HCT116 (cell line): ENCODE results near the gene LRRC4C. TPM values are rescaled to one million over a fixed set of nuclear protein-coding genes. Genes with fewer than 3 reads are reported as not detected.

Experiments used
- ATAC-seq: fragments of 200-7000 bp; cut with Tn5 transposase; 2 replicates; pipeline ENCODE4 v1.9.1; 2020; ENCODE audit warnings: mild to moderate bottlenecking, moderate library complexity
- BruUV-seq: library from RNA; stranded (reverse); fragments of 400-500 nt; replicated peaks from 2 replicates; lab custom pipeline; 2021; lab: Mats Ljungman, UMichigan
- CTCF ChIA-PET: fragments of 300-600 bp; sonication (Branson Sonifier 250); formaldehyde crosslinking; loops from one replicate; lab custom pipeline; 2021; ENCODE audit warnings: antibody characterized with exemption; lab: Charles Lee
- POLR2A ChIA-PET: fragments of 300-600, 350-600 bp; sonication (Branson Sonifier 250); formaldehyde crosslinking; loops from one replicate; lab custom pipeline; 2021; ENCODE audit warnings: antibody characterized with exemption; lab: Charles Lee
- RAD21 ChIA-PET, 2 experiments: fragments of 300-600 bp; sonication (Branson Sonifier 250); formaldehyde crosslinking; loops; one replicate each; lab custom pipeline; 2023; ENCODE audit warnings: low total read pairs in 2 of 2; ENCODE audit not compliant: uncharacterized antibody in 2 of 2, unreplicated experiment in 2 of 2, low non-redundant PET in 1 of 2; lab: Charles Lee
- DNase-seq: peaks from one replicate; pipeline ENCODE4 v3.0.0-alpha.2; 2010; ENCODE audit warnings: low read depth, low spot score
- H2AFZ ChIP-seq: fragments of 200-600 bp; shearing (Covaris generic), sonication (generic); 2 replicates; pipeline ENCODE4 v1.6.1; 2017; ENCODE audit warnings: low read depth, mixed run types, mixed read lengths, antibody characterized with exemption, low read length; ENCODE audit not compliant: poor library complexity, severe bottlenecking
- H3K27ac ChIP-seq: 2 replicates; pipeline ENCODE4 v1.5.1; 2012; ENCODE audit warnings: low read depth, low read length
- H3K27me3 ChIP-seq: fragments of 200-600 bp; sonication (generic); 2 replicates; pipeline ENCODE4 v1.6.1; 2016; ENCODE audit warnings: mixed run types, low read length, mixed read lengths; ENCODE audit not compliant: insufficient read depth
- H3K36me3 ChIP-seq, 2 experiments: fragments of 200-500 bp in 1 of 2; fragments of 200-600 bp in 1 of 2; sonication (Bioruptor generic) in 1 of 2; sonication (generic) in 1 of 2; 2 replicates each; pipeline versions ENCODE4 v1.5.1 to v1.6.1; 2014 to 2016; ENCODE audit warnings: low read length in 2 of 2, inconsistent platforms in 1 of 2, mixed read lengths in 1 of 2, mixed run types in 1 of 2; ENCODE audit not compliant: insufficient read depth in 2 of 2, control insufficient read depth in 1 of 2
- H3K4me1 ChIP-seq, 2 experiments: fragments of 200-600 bp in 1 of 2; sonication (generic) in 1 of 2; 2 replicates each; pipeline versions ENCODE4 v1.5.1 to v1.6.1; 2012 to 2017; ENCODE audit warnings: low read length in 2 of 2, inconsistent platforms in 1 of 2, mild to moderate bottlenecking in 1 of 2, mixed read lengths in 1 of 2, mixed run types in 1 of 2, moderate library complexity in 1 of 2; ENCODE audit not compliant: insufficient read depth in 2 of 2, control insufficient read depth in 1 of 2
- H3K4me2 ChIP-seq: fragments of 200-600 bp; sonication (generic); 2 replicates; pipeline ENCODE4 v1.6.1; 2017; ENCODE audit warnings: mixed run types, low read length, mixed read lengths
- H3K4me3 ChIP-seq, 2 experiments: fragments of 200-600 bp in 1 of 2; sonication (generic) in 1 of 2; replicated peaks in 1 of 2; 2 replicates each; pipeline ENCODE4 v1.5.1; 2011 to 2016; ENCODE audit warnings: low read length in 2 of 2, control low read depth in 1 of 2, low read depth in 1 of 2, mild to moderate bottlenecking in 1 of 2, mixed read lengths in 1 of 2, mixed run types in 1 of 2
- H3K79me2 ChIP-seq: fragments of 200-600 bp; sonication (generic); 2 replicates; pipeline ENCODE4 v1.6.1; 2017; ENCODE audit warnings: mild to moderate bottlenecking, mixed run types, low read length, moderate library complexity, mixed read lengths; ENCODE audit not compliant: insufficient read depth
- H3K9ac ChIP-seq: fragments of 200-600 bp; sonication (generic); 2 replicates; pipeline ENCODE4 v1.6.1; 2016; ENCODE audit warnings: low read length, mixed read lengths
- H3K9me2 ChIP-seq: fragments of 200-600 bp; sonication (generic), shearing (Covaris generic); 2 replicates; pipeline ENCODE4 v1.6.1; 2017; ENCODE audit warnings: mixed run types, mild to moderate bottlenecking, moderate library complexity; ENCODE audit not compliant: insufficient read depth
- H3K9me3 ChIP-seq, 2 experiments: fragments of 200-500 bp in 1 of 2; fragments of 200-600 bp in 1 of 2; sonication (Bioruptor generic) in 1 of 2; sonication (generic) in 1 of 2; 2 replicates each; pipeline ENCODE4 v1.6.1; 2014 to 2017; ENCODE audit warnings: low read length in 2 of 2, mixed read lengths in 2 of 2, inconsistent platforms in 1 of 2, low read depth in 1 of 2, mild to moderate bottlenecking in 1 of 2, mixed run types in 1 of 2, moderate library complexity in 1 of 2; ENCODE audit not compliant: control insufficient read depth in 1 of 2, insufficient read depth in 1 of 2
- H4K20me1 ChIP-seq: fragments of 200-600 bp; sonication (generic), shearing (Covaris generic); 2 replicates; pipeline ENCODE4 v1.6.1; 2017; ENCODE audit warnings: mixed run types, mild to moderate bottlenecking, moderate library complexity; ENCODE audit not compliant: insufficient read depth
- CBX3 ChIP-seq: IDR thresholded peaks from 2 replicates; pipeline ENCODE4 v1.6.1; 2012; ENCODE audit warnings: low read depth
- EGR1 ChIP-seq: IDR thresholded peaks from 2 replicates; pipeline ENCODE4 v1.6.1; 2012; ENCODE audit warnings: low read depth
- ELF1 ChIP-seq: IDR thresholded peaks from 2 replicates; pipeline ENCODE4 v1.6.1; 2012; ENCODE audit warnings: low read depth, borderline replicate concordance
- EZH2phosphoT487 ChIP-seq: fragments of 200-600 bp; IDR thresholded peaks from 2 replicates; pipeline ENCODE4 v1.6.1; 2018; ENCODE audit warnings: antibody characterized with exemption, borderline replicate concordance
- FOSL1 ChIP-seq: IDR thresholded peaks from 2 replicates; pipeline ENCODE4 v1.6.1; 2012; ENCODE audit warnings: low read depth
- SIN3A ChIP-seq: IDR thresholded peaks from 2 replicates; pipeline ENCODE4 v1.6.1; 2012; ENCODE audit warnings: low read depth
- SP1 ChIP-seq: IDR thresholded peaks from 2 replicates; pipeline ENCODE4 v1.6.1; 2012; ENCODE audit warnings: low read depth
- SRF ChIP-seq: IDR thresholded peaks from 2 replicates; pipeline ENCODE4 v1.6.1; 2012; ENCODE audit warnings: low read depth
- TCF7L2 ChIP-seq: IDR thresholded peaks from 2 replicates; pipeline ENCODE4 v1.7.0; 2011; ENCODE audit warnings: borderline replicate concordance, inconsistent platforms; ENCODE audit not compliant: insufficient read depth, insufficient read length; ENCODE audit errors: extremely low read depth
- YY1 ChIP-seq: IDR thresholded peaks from 2 replicates; pipeline ENCODE4 v1.6.1; 2011; ENCODE audit warnings: low read length, low read depth, moderate library complexity, mild to moderate bottlenecking; ENCODE audit not compliant: insufficient replicate concordance; ENCODE audit errors: extremely low read depth
- ZNF274 ChIP-seq: fragments of 200-500 bp; sonication (Bioruptor generic); IDR thresholded peaks from 2 replicates; pipeline ENCODE4 v1.6.1; 2014; ENCODE audit warnings: mild to moderate bottlenecking, low read depth, low read length, inconsistent platforms
- intact Hi-C: fragments of 100-400 bp; cut with micrococcal nuclease; formaldehyde crosslinking; loops from 2 replicates; pipeline ENCODE4 v1.10.0; 2022
- total RNA-seq: library from RNA; stranded (reverse); gene quantifications from one replicate; pipeline ENCODE4 v1.2.1, GENCODE V29; 2021; ENCODE audit not compliant: unreplicated experiment
- TF ChIP-seq, protein P1 (sequence below): IDR thresholded peaks from 2 replicates; pipeline ENCODE4 v1.6.1; 2012
- TF ChIP-seq, protein P2 (sequence below): IDR thresholded peaks from 2 replicates; pipeline ENCODE4 v1.6.1; 2012
- TF ChIP-seq, protein P3 (sequence below): IDR thresholded peaks from 2 replicates; pipeline ENCODE4 v1.6.1; 2012; ENCODE audit warnings: low read depth
- TF ChIP-seq, protein P4 (sequence below), 3 experiments: fragments of 200-600 bp in 1 of 3; sonication (generic) in 1 of 3; IDR thresholded peaks in 2 of 3; conservative IDR thresholded peaks in 1 of 3; 2 replicates each; pipeline ENCODE4 v1.5.1; 2012 to 2017; ENCODE audit warnings: low read depth in 2 of 3, low read length in 2 of 3, antibody characterized with exemption in 1 of 3, borderline replicate concordance in 1 of 3, control low read depth in 1 of 3, mild to moderate bottlenecking in 1 of 3, mixed read lengths in 1 of 3, mixed run types in 1 of 3, moderate library complexity in 1 of 3; ENCODE audit not compliant: insufficient read depth in 1 of 3

The LRRC4C gene
- total RNA-seq, 1 experiment from 2014 or later, result not detected

DNA sequence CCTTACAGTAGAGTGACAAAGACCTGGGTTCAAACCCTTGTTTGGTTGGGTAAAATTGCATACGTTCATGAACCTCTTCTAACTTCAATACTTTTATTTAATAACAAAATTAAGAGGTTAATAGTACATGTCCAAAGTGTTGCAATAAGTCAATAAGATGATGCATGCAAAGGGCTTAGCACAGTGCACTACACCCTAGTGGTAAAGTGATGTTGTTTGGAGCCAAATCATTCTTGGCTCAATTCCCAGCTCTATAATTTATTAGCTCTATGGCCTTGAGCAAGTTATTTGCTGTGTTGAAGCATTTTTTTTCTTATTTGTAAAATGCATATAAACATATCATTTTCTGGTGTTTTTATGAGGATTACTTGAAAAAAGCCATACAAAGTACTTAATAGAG, 945.3 kb downstream of the LRRC4C start:
- H3K4me3 ChIP-seq, result no peak overlapping the region
- no peak overlapping the region for H3K27ac ChIP-seq
- POLR2A ChIA-PET, result no interaction called here
- H3K9me2 ChIP-seq, result no peaks in the 10 kb centered on the region
- H3K4me1 ChIP-seq, result no peaks in the 10 kb centered on the region
- no peak overlapping the region for H2AFZ ChIP-seq
- H3K9ac ChIP-seq, result no peak overlapping the region
- TF ChIP-seq, protein P1, sequence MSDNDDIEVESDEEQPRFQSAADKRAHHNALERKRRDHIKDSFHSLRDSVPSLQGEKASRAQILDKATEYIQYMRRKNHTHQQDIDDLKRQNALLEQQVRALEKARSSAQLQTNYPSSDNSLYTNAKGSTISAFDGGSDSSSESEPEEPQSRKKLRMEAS, result no peak
- TF ChIP-seq EZH2phosphoT487, result no peak
- TF ChIP-seq, all 23 proteins: peak for 0
- DNase-seq (no peak), ATAC-seq (no peak)
- no peaks in the 10 kb centered on the region for H3K36me3 ChIP-seq
- intact Hi-C loops, result no loop called here
- H3K9me3 ChIP-seq, result peaks cover 4 to 21% of the 10 kb centered on the region in 2 experiments; a peak in 3 of 4 replicates
- CTCF ChIA-PET, result no interaction called here
- no peak overlapping the region for H3K4me2 ChIP-seq
- RAD21 ChIA-PET, result no interaction called here
- no TSS peak for BruUV-seq
- H3K79me2 ChIP-seq, result no peaks in the 10 kb centered on the region
- no peaks in the 10 kb centered on the region for H4K20me1 ChIP-seq
- no peaks in the 10 kb centered on the region for H3K27me3 ChIP-seq

DNA sequence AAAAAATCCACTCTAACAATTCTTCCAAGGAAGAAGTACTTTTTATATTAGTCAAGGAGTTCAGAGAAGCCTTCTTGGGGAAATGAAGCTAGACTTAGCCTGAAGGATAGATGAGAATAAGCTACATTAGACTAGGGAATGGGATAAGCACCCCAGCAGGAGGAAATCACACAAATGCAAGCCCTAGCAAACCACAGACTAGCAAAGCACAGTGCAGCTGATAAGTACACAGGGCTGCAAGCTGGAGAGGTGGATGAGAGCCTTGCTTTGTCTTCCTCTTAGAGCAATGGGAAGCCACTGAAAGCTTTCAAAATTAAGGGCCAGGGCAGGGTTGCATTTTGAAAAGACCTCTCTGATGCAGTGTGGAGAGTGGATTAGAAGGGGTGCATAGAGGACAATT, 946.2 kb downstream of the LRRC4C start:
- CTCF ChIA-PET, result no interaction called here
- no TSS peak for BruUV-seq
- Histone ChIP-seq H4K20me1 (no peaks in the 10 kb centered on the region), H3K79me2 (no peaks in the 10 kb centered on the region), H3K4me1 (no peaks in the 10 kb centered on the region), H3K9me2 (no peaks in the 10 kb centered on the region), H3K27me3 (no peaks in the 10 kb centered on the region), H3K9me3 (peaks cover 4 to 21% of the 10 kb centered on the region in 2 experiments; a peak in 3 of 4 replicates), H3K4me2 (no peak overlapping the region), H3K9ac (no peak overlapping the region), H3K27ac (no peak overlapping the region), H3K36me3 (no peaks in the 10 kb centered on the region), H2AFZ (no peak overlapping the region), H3K4me3 (no peak overlapping the region)
- intact Hi-C loops, result no loop called here
- DNase-seq (no peak), ATAC-seq (no peak)
- POLR2A ChIA-PET, result no interaction called here
- RAD21 ChIA-PET, result no interaction called here
- TF ChIP-seq SRF (no peak), FOSL1 (no peak), ZNF274 (no peak), YY1 (no peak), CBX3 (no peak), TCF7L2 (no peak), SP1 (no peak), ELF1 (no peak), EGR1 (no peak), SIN3A (no peak)
- TF ChIP-seq, protein P1, result no peak
- TF ChIP-seq, protein P2, sequence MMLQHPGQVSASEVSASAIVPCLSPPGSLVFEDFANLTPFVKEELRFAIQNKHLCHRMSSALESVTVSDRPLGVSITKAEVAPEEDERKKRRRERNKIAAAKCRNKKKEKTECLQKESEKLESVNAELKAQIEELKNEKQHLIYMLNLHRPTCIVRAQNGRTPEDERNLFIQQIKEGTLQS, result no peak
- TF ChIP-seq, protein P3, sequence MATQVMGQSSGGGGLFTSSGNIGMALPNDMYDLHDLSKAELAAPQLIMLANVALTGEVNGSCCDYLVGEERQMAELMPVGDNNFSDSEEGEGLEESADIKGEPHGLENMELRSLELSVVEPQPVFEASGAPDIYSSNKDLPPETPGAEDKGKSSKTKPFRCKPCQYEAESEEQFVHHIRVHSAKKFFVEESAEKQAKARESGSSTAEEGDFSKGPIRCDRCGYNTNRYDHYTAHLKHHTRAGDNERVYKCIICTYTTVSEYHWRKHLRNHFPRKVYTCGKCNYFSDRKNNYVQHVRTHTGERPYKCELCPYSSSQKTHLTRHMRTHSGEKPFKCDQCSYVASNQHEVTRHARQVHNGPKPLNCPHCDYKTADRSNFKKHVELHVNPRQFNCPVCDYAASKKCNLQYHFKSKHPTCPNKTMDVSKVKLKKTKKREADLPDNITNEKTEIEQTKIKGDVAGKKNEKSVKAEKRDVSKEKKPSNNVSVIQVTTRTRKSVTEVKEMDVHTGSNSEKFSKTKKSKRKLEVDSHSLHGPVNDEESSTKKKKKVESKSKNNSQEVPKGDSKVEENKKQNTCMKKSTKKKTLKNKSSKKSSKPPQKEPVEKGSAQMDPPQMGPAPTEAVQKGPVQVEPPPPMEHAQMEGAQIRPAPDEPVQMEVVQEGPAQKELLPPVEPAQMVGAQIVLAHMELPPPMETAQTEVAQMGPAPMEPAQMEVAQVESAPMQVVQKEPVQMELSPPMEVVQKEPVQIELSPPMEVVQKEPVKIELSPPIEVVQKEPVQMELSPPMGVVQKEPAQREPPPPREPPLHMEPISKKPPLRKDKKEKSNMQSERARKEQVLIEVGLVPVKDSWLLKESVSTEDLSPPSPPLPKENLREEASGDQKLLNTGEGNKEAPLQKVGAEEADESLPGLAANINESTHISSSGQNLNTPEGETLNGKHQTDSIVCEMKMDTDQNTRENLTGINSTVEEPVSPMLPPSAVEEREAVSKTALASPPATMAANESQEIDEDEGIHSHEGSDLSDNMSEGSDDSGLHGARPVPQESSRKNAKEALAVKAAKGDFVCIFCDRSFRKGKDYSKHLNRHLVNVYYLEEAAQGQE, result no peak
- TF ChIP-seq, protein P4, sequence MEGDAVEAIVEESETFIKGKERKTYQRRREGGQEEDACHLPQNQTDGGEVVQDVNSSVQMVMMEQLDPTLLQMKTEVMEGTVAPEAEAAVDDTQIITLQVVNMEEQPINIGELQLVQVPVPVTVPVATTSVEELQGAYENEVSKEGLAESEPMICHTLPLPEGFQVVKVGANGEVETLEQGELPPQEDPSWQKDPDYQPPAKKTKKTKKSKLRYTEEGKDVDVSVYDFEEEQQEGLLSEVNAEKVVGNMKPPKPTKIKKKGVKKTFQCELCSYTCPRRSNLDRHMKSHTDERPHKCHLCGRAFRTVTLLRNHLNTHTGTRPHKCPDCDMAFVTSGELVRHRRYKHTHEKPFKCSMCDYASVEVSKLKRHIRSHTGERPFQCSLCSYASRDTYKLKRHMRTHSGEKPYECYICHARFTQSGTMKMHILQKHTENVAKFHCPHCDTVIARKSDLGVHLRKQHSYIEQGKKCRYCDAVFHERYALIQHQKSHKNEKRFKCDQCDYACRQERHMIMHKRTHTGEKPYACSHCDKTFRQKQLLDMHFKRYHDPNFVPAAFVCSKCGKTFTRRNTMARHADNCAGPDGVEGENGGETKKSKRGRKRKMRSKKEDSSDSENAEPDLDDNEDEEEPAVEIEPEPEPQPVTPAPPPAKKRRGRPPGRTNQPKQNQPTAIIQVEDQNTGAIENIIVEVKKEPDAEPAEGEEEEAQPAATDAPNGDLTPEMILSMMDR (IDR thresholded peaks at IDR 0.05 in 2 of 3, conservative IDR thresholded peaks at IDR 0.05 in 1 of 3; ENCODE audit: borderline replicate concordance in 1 of 3, insufficient read depth in 1 of 3, low read depth in 2 of 3, low read length in 2 of 3), result no peak
